CD4-positive, alpha-beta T cell treated with Interleukin-4 for 1 hour (primary cell): ENCODE results near the gene METRN.

Source experiments
- DNase-seq, 2 donors: peaks; one replicate each; pipeline ENCODE4 v3.0.0-alpha.2; 2020 to 2022

Gene METRN

GRCh38 chr16:725463-726187, 10.7 kb downstream of the METRN start:
- DNase-seq = no peak

GRCh38 chr16:726188-726437, 11.2 kb downstream of the METRN start:
- no peak for DNase-seq

- peak; percentile 63 to 74 for DNase-seq
These were observed 11.7 kb downstream of the METRN start, which contains the start of the genes CCDC78 and HAGHL for GRCh38 chr16:726438-727290. CCDC78 (minus strand) TSS chr16:726443; CDS start chr16:726367, 76 bp downstream. HAGHL (plus strand) TSS chr16:727106; CDS start chr16:727510, 404 bp downstream.

- peak; percentile 36 to 37 for DNase-seq
These were observed 12.5 kb downstream of the METRN start for GRCh38 chr16:727291-727977.

GRCh38 chr16:728131-728889, 13.4 kb downstream of the METRN start:
- peak; percentile 73 to 76 for DNase-seq

GRCh38 chr16:728890-729744, 14.2 kb downstream of the METRN start:
- no peak for DNase-seq

GRCh38 chr16:729768-730665, 15.1 kb downstream of the METRN start:
- DNase-seq = no peak

GRCh38 chr16:730666-731509, 16.0 kb downstream of the METRN start:
- no peak for DNase-seq

GRCh38 chr16:732332-732731, 17.4 kb downstream of the METRN start:
- DNase-seq = no peak

- no peak for DNase-seq
These were observed 18.0 kb downstream of the METRN start for GRCh38 chr16:732936-733335.

GRCh38 chr16:733382-734207, 18.7 kb downstream of the METRN start:
- DNase-seq = no peak

GRCh38 chr16:734208-734980, 19.5 kb downstream of the METRN start:
- DNase-seq = no peak

- no peak for DNase-seq
These were observed 20.3 kb downstream of the METRN start for GRCh38 chr16:734981-735881.

- DNase-seq = no peak
These were observed 21.1 kb downstream of the METRN start for GRCh38 chr16:735982-736453.

- no peak for DNase-seq
These were observed 22.1 kb downstream of the METRN start for GRCh38 chr16:736936-737481.
